Measurements from ENCODE around the gene DISP2. TPM values are rescaled to one million over a fixed set of nuclear protein-coding genes. Genes with fewer than 3 reads are reported as not detected.

DISP2 gene
- total RNA-seq, 1 experiment from 2014 or later = 0.62 TPM

DNA sequence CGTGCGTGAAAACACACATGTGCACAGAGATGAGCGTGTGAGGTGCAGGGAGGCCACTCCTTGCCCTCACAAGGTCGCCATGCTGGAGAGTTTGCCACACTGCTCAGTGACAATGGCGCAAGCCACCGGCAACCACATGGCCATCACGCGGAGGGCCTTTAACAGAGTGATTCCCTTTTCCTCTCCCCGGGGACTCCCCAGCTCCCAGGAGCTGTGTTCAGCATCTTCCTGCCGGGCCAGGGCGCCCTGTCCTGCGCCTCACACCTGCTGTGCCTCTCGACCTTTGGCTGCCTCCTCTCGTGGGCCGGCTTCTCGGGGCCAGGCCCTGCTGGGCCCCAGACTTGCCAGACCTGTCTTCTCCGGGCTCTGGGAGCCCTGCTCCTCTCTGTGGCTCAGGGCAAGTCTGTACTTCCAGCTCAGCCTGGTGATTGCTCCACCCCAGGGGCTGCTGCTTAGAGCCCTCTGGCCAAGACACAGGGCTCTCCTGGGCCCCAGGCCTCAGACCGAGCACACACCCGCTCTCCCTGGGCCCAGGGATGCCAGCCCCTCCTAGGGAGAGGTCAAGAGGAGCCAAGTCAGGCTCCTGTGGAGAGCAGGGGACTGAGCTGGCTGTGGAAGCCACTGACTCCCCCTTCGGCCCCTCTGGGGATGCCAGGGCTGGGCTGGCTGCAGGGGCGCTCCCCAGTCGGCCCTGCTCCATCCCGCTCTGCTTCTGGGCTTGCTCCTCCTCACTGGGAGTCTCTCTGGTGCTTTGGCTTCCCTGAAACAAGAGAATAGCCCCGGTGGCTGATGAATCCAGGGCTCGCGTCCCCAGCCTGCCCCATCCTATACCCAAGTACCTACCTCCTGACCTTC is 22.9 kb upstream of the DISP2 start:
- CTCF ChIA-PET = interaction anchor here (1.1 to 2.2 kb wide), 2 partner anchors 9 to 13 kb away, joined by 3 to 6 read pairs; no protein-coding TSS in a partner anchor

GRCh38 chr15:40335938-40336743 is 21.9 kb upstream of the DISP2 start:
- POLR2A ChIA-PET (ENCODE audit: low non-redundant PET) = no interaction called here
- Histone ChIP-seq H3K4me1 (ENCODE audit: insufficient read depth, low read length, poor library complexity, severe bottlenecking) (peaks cover 74% of the 10 kb centered on the region), H3K36me3 (ENCODE audit: insufficient read depth, low read length, poor library complexity, severe bottlenecking) (no peaks in the 10 kb centered on the region), H3K27me3 (replicated peaks; ENCODE audit: insufficient read depth, low read depth, low read length, poor library complexity) (no peaks in the 10 kb centered on the region), H3K4me3 (ENCODE audit: low read depth, low read length, poor library complexity, severe bottlenecking) (no peak overlapping the region), H3K27ac (ENCODE audit: low read depth, low read length, poor library complexity, severe bottlenecking) (peak overlapping the region; percentile 78), H3K9me3 (ENCODE audit: low read depth, low read length, poor library complexity, severe bottlenecking) (no peaks in the 10 kb centered on the region)
- TF ChIP-seq, protein P1, sequence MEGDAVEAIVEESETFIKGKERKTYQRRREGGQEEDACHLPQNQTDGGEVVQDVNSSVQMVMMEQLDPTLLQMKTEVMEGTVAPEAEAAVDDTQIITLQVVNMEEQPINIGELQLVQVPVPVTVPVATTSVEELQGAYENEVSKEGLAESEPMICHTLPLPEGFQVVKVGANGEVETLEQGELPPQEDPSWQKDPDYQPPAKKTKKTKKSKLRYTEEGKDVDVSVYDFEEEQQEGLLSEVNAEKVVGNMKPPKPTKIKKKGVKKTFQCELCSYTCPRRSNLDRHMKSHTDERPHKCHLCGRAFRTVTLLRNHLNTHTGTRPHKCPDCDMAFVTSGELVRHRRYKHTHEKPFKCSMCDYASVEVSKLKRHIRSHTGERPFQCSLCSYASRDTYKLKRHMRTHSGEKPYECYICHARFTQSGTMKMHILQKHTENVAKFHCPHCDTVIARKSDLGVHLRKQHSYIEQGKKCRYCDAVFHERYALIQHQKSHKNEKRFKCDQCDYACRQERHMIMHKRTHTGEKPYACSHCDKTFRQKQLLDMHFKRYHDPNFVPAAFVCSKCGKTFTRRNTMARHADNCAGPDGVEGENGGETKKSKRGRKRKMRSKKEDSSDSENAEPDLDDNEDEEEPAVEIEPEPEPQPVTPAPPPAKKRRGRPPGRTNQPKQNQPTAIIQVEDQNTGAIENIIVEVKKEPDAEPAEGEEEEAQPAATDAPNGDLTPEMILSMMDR (conservative IDR thresholded peaks at IDR 0.05; ENCODE audit: low read depth, low read length) = no peak
- TF ChIP-seq EZH2 (IDR thresholded peaks at IDR 0.05; ENCODE audit: borderline replicate concordance, low read depth, low read length, poor library complexity, severe bottlenecking) = no peak
- DNase-seq (ENCODE audit: low spot score) = peak; percentile 69
- no TSS peak for BruUV-seq (replicated peaks)
- intact Hi-C loops (cut with micrococcal nuclease; ENCODE audit: unreplicated experiment) = no loop called here
- CTCF ChIA-PET = interaction anchor here (0.6 to 2.9 kb wide), 5 partner anchors 8 to 57 kb away, joined by 3 to 14 read pairs (median 3); partner anchors contain the start of gene INAFM2

More for the DNA sequence above, 22.9 kb upstream of the DISP2 start:
- Histone ChIP-seq H3K36me3 (ENCODE audit: insufficient read depth, low read length, poor library complexity, severe bottlenecking) (no peaks in the 10 kb centered on the region), H3K27ac (ENCODE audit: low read depth, low read length, poor library complexity, severe bottlenecking) (peak overlapping the region; percentile 78), H3K4me3 (ENCODE audit: low read depth, low read length, poor library complexity, severe bottlenecking) (no peak overlapping the region), H3K4me1 (ENCODE audit: insufficient read depth, low read length, poor library complexity, severe bottlenecking) (peaks cover 64% of the 10 kb centered on the region), H3K9me3 (ENCODE audit: low read depth, low read length, poor library complexity, severe bottlenecking) (no peaks in the 10 kb centered on the region), H3K27me3 (replicated peaks; ENCODE audit: insufficient read depth, low read depth, low read length, poor library complexity) (no peaks in the 10 kb centered on the region)
- DNase-seq (ENCODE audit: low spot score) = no peak
- TF ChIP-seq, protein P1 (conservative IDR thresholded peaks at IDR 0.05; ENCODE audit: low read depth, low read length) = no peak
- TF ChIP-seq EZH2 (IDR thresholded peaks at IDR 0.05; ENCODE audit: borderline replicate concordance, low read depth, low read length, poor library complexity, severe bottlenecking) = no peak
- no TSS peak for BruUV-seq (replicated peaks)
- intact Hi-C loops (cut with micrococcal nuclease; ENCODE audit: unreplicated experiment) = no loop called here
- POLR2A ChIA-PET (ENCODE audit: low non-redundant PET) = interaction anchor here (0.6 kb wide), 1 partner anchor 25 kb away, joined by 3 read pairs; no protein-coding TSS in a partner anchor

- TF ChIP-seq, protein P1 (conservative IDR thresholded peaks at IDR 0.05; ENCODE audit: low read depth, low read length) = peak; percentile 28; the same call in 1 of the 2 replicates
- no peak for TF ChIP-seq EZH2 (IDR thresholded peaks at IDR 0.05; ENCODE audit: borderline replicate concordance, low read depth, low read length, poor library complexity, severe bottlenecking)
- peak overlapping the region; percentile 30 for H3K27ac ChIP-seq (ENCODE audit: low read depth, low read length, poor library complexity, severe bottlenecking)
- H3K4me1 ChIP-seq (ENCODE audit: insufficient read depth, low read length, poor library complexity, severe bottlenecking) = peaks cover 77% of the 10 kb centered on the region
- H3K36me3 ChIP-seq (ENCODE audit: insufficient read depth, low read length, poor library complexity, severe bottlenecking) = no peaks in the 10 kb centered on the region
- H3K4me3 ChIP-seq (ENCODE audit: low read depth, low read length, poor library complexity, severe bottlenecking) = no peak overlapping the region
- CTCF ChIA-PET = interaction anchor here (0.6 to 2.9 kb wide), 3 partner anchors 8 to 58 kb away, joined by 3 to 14 read pairs (median 3); partner anchors contain the start of gene INAFM2
- no peaks in the 10 kb centered on the region for H3K27me3 ChIP-seq (replicated peaks; ENCODE audit: insufficient read depth, low read depth, low read length, poor library complexity)
- intact Hi-C loops (cut with micrococcal nuclease; ENCODE audit: unreplicated experiment) = no loop called here
- no peaks in the 10 kb centered on the region for H3K9me3 ChIP-seq (ENCODE audit: low read depth, low read length, poor library complexity, severe bottlenecking)
- BruUV-seq (replicated peaks) = no TSS peak
- no peak for DNase-seq (ENCODE audit: low spot score)
- POLR2A ChIA-PET (ENCODE audit: low non-redundant PET) = no interaction called here
Observed at GRCh38 chr15:40336744-40337122, 21.3 kb upstream of the DISP2 start.

Data from A673 (cell line).